ENCODE results near the gene SLC15A3. TPM values are rescaled to one million over a fixed set of nuclear protein-coding genes. Genes with fewer than 3 reads are reported as not detected.

SLC15A3 gene
- total and polyA plus RNA-seq, 4 donors = 9.0 to 20.9 (median 16.3) TPM

DNA sequence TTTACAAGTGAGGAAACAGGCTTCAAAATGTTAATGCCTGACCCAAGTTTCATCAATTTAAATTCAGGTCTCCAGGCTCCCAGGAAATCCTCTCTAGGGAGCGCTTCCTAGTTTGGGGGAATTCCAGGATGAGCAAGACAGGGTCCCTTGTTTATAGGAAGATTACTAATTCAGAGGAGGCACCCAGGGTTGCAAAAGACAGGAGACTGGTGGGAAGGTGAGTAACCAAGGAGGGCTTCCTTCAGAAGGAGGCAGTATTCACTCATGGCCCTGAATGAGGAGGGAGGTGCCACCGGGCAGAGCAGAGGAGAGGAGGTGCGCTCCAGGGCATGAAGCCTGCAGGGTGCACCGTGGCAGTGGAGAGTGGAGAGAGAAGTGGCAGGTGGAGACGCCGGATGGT, 26.1 kb downstream of the SLC15A3 start:
- H3K4me1 ChIP-seq (ENCODE audit: control insufficient read depth in 4 of 4, insufficient read depth in 4 of 4, low read length in 3 of 4) = peaks cover 5 to 13% (median 5%) of the 10 kb centered on the region in 4 donors
- DNase-seq (ENCODE audit: low spot score) = no peak
- H3K36me3 ChIP-seq (ENCODE audit: control insufficient read depth in 4 of 4, insufficient read depth in 3 of 4, low read depth in 1 of 4, low read length in 3 of 4) = peaks cover 2 to 21% (median 8%) of the 10 kb centered on the region in 4 donors
- H3K9me3 ChIP-seq (ENCODE audit: control insufficient read depth in 4 of 4, low read length in 3 of 4) = no peaks in the 10 kb centered on the region
- H3K9ac ChIP-seq (ENCODE audit: low read depth in 1 of 2, low read length in 2 of 2) = no peak overlapping the region
- no peak for TF ChIP-seq NR2F2 (IDR thresholded peaks at IDR 0.05)
- TF ChIP-seq TAF1 (conservative IDR thresholded peaks at IDR 0.05) = no peak
- TF ChIP-seq, protein P1, sequence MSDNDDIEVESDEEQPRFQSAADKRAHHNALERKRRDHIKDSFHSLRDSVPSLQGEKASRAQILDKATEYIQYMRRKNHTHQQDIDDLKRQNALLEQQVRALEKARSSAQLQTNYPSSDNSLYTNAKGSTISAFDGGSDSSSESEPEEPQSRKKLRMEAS (IDR thresholded peaks at IDR 0.05) = no peak
- no peak for TF ChIP-seq REST (IDR thresholded peaks at IDR 0.05)
- no peak for TF ChIP-seq GABPA (IDR thresholded peaks at IDR 0.05 in 1 of 2, conservative IDR thresholded peaks at IDR 0.05 in 1 of 2)
- no peak for TF ChIP-seq SP1 (IDR thresholded peaks at IDR 0.05)
- no peak for TF ChIP-seq CTCF (IDR thresholded peaks at IDR 0.05; ENCODE audit: low read depth, low read length, missing input control)
- TF ChIP-seq RXRA (IDR thresholded peaks at IDR 0.05) = no peak
- TF ChIP-seq HNF4G (IDR thresholded peaks at IDR 0.05) = no peak
- no peak for TF ChIP-seq FOXA2 (IDR thresholded peaks at IDR 0.05)
- no peak for TF ChIP-seq ATF3 (IDR thresholded peaks at IDR 0.05)
- TF ChIP-seq YY1 (IDR thresholded peaks at IDR 0.05) = no peak
- no peak for TF ChIP-seq EGR1 (IDR thresholded peaks at IDR 0.05; ENCODE audit: low read depth in 2 of 2)
- TF ChIP-seq, protein P2, sequence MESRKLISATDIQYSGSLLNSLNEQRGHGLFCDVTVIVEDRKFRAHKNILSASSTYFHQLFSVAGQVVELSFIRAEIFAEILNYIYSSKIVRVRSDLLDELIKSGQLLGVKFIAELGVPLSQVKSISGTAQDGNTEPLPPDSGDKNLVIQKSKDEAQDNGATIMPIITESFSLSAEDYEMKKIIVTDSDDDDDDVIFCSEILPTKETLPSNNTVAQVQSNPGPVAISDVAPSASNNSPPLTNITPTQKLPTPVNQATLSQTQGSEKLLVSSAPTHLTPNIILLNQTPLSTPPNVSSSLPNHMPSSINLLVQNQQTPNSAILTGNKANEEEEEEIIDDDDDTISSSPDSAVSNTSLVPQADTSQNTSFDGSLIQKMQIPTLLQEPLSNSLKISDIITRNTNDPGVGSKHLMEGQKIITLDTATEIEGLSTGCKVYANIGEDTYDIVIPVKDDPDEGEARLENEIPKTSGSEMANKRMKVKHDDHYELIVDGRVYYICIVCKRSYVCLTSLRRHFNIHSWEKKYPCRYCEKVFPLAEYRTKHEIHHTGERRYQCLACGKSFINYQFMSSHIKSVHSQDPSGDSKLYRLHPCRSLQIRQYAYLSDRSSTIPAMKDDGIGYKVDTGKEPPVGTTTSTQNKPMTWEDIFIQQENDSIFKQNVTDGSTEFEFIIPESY (IDR thresholded peaks at IDR 0.05) = no peak
- no peak for TF ChIP-seq JUND (IDR thresholded peaks at IDR 0.05)
- peaks cover 0 to 6% (median 0%) of the 10 kb centered on the region in 4 donors for H3K27me3 ChIP-seq (ENCODE audit: control insufficient read depth in 4 of 4, insufficient read depth in 4 of 4, low read length in 3 of 4)
- 67% methylated on average over 6 of the region's 6 CpGs for WGBS
- no peak overlapping the region for H3K4me3 ChIP-seq (ENCODE audit: low read depth in 1 of 3, low read length in 3 of 3)
- no peak overlapping the region for H3K27ac ChIP-seq (ENCODE audit: low read depth in 1 of 2, low read length in 2 of 2)
